Activated gamma-delta T cell treated with Interleukin-2 at 50 U/mL for 16 hours (primary cell): ENCODE data around the gene PGGHG.
"Not testable (repeated sequence)": the region's sequence is repeated elsewhere in the genome, so short reads cannot be mapped to it uniquely, and the experiment has no call there.

Experiments
- DNase-seq: peaks from one replicate; pipeline ENCODE4 v3.0.0-alpha.2; 2020

PGGHG gene

DNA sequence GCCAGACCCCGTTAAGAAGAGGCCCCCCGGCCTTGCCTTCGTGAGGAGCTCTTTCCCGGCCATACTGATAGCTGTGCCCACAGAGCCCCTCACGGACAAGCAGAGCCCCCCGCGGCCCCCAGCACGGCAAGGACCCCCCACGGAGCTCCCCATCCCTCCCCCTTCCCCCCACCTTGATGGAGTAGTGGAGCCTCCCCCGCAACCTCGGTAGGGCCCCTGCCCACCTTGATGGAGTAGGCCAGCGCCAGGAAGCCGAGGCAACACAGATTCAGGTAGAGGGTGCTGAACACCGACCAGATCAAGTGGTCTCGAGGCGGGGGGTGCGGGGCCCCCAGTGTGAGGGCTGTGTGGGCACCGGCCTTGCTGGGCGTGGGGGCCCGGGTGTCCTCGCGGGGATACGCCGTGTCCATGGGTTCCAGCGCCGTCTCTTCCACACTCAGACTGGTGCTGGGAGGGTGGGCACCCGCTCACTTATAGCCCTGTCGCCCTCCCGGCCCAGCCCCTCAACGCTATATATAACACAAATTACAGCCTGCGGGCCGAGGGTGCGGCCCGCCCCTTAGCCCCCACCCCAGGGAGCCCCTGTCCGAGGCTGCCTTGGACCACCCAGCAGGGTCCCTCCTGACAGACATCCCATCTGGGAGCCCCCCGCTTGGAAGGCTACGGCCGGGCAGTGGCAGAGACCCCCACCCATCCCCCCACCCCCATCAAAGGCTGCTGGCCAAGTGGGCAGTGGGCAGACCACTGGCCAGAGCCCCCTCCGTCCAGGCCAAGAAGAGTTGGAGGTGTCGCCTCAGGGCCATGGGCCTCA, 10.4 kb downstream of the PGGHG start, which contains the start of gene IFITM5:
TSS of gene IFITM5 (minus strand) at position 446 of the 811 bp plus-strand sequence. CDS start at position 410, 36 bp downstream.
- DNase-seq, result no peak

DNA sequence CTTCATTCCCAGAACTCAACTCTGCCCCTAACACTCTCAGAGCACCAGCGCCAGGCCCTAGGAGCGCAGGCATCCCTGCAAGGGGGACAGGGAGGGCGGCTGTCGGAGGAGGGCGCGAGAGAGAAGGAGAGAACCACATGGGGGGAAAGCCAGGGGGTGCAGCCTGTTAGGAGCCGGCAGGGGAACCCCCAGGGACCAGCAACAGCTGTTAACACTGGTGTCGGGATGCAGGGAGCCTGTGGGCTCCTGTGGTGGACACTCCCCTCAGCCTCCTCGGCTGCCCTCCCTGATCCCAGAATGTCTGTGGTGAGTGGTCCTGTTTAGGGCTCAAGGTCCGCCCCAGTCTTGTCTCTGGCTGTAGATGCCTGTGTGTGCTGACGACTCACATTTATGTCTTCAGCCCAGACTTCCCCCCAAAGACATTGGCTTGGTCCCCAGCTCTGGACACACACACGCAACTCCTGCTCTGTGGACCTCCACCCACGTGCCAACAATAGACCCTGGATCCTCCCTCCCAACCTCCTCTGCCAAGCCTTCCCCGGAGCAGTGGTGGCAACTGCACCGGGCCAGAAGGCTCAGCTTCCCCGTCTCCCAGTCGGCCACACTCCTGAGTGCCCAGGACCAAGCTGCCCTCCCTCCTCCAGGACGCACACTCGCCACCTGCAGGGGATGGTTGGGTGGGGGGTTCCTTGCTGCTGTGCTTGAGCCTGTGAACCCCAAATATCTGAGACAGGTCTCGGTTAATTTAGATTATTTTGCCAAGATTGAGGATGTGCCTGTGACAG, 11.2 kb downstream of the PGGHG start:
- no peak for DNase-seq

- no peak for DNase-seq
These were observed 14.4 kb downstream of the PGGHG start for GRCh38 chr11:303363-303762.

DNA sequence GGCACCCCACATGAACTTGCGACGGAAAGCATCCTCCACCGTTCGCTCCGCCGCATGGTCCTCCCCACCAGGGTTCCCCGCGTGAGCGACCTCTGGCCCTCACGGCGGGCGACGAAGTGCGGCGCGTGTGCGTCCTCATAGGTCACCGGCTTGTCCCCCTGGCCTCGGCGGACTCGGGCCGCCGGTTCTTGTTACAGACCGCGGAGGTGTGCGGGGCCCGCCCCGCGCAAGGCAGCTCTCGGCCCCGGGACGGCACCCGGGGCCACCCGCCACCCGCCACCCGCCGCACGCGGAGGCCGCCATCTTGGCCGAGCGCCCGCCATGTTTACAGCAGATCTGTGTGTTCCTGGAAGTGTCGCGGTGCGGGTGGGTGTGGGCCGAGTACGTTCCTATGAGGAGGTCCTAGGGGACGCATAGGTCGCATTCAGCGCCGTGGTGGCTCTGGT, 15.2 kb downstream of the PGGHG start:
- no peak for DNase-seq

DNA sequence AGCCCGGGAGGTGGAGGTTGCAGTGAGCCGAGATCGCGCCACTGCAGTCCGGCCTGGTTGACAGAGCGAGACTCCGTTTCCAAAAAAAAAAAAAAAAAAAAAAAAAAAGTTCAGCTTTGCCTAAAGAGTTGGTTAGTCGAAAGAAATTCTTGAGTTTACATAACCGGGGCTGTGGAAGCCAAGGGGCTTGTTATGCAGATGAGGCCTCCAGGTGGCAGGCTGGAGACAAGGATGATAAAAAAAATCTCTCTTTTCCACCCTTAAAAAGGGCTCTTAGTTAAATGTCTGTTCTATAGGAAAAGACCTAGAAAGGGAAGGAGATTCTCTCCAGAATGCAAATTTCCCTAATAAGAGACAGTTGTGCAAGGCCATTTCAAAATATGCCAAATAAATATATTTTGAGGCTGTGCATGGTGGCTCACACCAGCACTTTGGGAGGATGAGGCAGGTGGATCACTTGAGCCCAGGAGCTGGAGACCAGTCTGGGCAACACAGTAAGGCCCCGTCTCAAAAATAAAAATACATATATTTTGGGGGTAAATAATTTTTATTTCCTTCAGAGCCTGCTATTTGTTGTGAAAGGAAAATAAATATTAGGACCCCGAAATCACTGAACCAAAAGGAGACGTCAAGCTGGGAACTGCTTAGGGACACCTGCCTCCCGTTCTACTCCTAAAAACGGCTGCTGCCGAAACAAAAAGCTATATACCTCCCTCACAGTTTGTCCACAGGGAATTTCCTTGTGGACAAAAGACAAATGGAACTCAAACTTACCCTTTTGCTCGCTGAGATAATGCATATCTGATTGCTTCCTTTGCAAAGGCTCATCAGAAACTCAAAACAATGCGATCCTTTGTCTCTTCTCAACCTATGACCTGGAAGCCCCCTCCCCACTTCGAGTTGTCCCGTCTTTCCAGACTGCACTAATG, 16.3 kb downstream of the PGGHG start:
- peak; percentile 64 for DNase-seq

- no peak for DNase-seq
These were observed 16.9 kb downstream of the PGGHG start for GRCh38 chr11:305844-306211.

DNA sequence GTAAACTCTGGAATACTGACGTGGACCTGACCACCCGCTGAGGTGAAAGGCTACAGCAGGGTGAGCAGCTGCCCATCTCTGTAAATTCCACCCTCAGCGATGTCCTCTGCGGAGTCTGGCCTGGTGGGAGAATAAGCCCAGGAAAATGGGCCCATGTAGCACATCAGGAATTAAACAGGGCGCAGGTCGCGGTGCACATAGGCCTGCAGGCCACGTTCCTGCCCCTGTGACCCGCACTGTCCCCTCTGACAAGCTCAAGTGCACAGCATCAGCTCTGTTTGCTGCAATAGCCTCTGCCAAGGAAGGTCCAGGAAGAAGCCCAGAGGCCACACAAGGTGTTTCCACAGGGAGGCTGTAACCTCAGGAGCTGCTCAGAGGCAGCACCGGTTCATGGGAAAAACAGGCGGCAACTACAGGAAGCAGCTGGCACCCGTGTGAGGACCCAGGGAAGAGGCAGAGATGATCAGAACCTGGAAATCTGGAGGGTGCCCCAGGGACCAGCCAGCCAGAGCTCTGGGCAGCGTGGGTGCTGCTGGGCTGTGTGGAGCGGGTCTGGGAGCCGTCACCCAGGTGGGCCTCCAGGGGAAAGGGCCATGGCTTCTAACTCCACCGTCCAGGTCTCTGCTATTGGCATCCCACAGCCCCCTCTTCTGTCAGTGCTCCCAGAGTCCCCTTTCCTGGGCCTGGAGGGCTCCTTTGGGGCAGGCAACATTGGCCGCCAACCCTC, 17.9 kb downstream of the PGGHG start:
- DNase-seq, result no peak

DNA sequence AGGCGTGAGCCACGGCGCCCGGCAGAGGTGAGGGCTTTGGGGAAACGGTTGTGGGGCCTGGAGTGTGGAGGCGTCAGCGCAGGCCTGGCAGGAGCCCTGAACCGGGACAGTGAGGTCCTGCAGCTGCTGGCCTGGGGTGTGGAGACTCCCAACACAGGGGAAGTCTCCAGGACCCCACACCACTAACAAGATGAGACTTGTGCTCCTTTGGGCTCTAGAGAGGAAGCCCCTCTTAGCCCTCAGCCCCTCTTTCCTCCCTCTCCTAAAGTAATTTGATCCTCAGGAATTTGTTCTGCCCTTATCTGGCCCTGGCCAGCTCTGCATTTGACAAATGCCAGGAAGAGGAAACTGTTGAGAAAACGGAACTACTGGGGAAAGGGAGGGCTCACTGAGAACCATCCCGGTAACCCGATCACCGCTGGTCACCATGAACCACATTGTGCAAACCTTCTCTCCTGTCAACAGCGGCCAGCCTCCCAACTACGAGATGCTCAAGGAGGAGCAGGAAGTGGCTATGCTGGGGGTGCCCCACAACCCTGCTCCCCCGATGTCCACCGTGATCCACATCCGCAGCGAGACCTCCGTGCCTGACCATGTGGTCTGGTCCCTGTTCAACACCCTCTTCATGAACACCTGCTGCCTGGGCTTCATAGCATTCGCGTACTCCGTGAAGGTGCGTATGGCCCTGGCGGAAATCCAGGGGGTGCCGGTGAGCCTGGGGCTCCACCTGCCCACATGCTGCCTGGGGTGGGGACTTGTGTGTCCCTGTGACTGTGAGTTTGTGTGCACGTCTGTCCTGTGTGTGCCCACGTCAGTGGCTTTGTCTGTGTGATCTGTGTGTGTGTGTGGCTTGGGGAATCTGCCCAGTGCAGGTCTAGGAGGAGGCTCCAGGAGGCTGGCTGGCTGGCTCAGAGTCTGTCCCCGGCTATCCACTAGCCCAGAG, 19.1 kb downstream of the PGGHG start, which contains the start of gene IFITM2:
TSS of gene IFITM2 (plus strand) at position 51 of the 943 bp plus-strand sequence. CDS start at position 428, 377 bp downstream.
- DNase-seq, result peak; percentile 38

GRCh38 chr11:308740-309665, 20.1 kb downstream of the PGGHG start:
- peak; percentile 38 for DNase-seq

DNA sequence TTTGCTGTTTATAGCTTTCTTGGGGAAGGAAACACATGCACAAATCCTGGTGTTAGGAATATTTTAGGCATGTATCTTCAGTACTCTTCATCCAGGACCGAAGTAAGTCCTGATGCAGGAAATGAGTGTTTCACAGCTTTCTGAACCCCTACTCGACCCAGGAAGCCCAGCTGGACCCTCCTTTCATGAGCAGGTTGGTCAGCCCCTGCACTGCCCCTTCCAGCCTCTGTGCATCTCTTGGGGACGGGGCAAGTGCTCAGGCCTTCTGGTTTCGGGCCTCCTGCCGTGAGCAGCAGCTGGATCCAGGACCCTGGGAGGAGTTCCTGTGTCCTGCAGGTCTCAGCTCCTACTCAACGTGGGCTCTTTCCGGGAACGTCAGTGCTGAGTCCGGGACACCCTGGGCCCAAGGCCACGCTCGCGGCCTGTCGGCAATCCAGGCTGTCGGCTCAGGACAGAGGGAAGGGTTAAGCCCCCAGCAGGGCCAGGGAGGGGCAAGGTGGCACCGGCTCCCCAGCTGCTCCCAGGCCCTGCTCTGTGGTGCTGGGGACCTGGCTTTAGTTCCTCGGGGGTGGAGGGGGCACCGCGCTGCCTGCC, 21.1 kb downstream of the PGGHG start:
- not testable (repeated sequence) for DNase-seq

DNA sequence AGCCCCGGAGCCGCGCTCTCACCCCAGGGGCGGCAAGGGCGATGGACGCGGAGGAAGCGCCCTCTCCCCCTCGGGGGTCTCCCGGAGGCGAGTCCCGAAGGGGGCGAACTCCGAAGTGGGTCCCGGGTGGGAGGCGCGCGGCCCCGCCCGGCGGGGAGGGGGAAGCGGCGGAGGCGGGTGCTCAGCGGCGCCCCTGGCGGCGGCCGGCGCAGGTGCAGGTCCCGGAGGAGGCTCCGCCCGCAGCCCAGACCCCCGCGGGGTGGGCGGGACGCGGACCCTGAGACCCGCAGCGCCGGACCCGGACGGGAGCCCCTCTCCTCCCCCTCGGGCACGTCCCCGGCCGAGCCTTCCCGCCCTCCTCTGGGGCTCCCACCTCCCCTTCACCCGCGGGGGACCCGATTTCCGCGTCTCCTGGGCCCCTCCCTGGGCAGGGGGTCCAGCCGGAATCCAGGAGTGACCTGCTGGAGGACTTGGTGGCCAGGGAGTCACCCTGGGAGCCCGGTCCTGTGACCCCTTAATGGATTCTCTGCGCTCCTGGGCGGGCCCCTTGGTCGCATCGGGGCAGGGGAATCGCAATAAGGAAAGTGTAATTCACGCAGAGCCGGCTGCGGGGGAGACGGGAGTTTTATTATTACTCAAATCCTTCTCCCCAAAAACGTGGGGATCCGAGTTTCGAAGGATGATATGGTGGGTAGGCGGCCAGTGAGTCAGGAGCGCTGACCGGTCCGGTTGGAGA, 22.3 kb downstream of the PGGHG start:
- DNase-seq, result not testable (repeated sequence)

DNA sequence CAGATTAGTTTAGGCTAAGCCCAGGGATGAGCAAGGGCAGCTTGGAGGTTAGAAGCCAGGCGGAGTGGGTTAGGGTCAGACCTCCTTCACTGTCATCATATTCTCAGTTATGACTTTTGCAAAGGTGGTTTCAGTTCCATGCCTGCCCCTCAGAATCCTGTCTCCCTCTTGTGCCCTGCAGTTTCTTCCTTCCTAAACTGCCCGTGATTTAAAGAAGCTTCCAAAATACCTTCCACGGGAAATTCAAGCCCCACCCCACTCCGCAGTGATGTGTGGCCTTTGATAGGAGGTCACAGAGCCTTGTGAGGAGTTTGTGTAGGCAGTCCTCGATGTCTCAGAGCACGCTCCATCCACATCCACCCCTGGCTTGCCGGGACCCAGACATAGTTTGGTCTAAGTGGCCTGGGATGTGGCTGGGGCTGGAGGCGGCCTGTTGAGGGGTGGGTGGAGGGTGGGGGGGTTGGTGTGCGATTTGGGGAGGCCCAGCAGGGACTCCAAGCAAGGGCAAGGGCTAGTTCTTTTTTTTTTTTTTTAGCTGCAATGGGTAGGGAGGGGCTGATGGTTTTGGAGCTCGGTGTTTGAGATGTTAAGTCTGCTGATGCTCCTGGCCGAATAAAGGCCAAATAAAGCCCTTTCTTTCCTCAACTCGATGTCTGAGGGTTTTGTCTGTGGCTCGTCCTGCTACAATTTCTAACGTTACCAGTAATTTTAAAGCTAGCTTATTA, 23.3 kb downstream of the PGGHG start:
- no peak for DNase-seq

DNA sequence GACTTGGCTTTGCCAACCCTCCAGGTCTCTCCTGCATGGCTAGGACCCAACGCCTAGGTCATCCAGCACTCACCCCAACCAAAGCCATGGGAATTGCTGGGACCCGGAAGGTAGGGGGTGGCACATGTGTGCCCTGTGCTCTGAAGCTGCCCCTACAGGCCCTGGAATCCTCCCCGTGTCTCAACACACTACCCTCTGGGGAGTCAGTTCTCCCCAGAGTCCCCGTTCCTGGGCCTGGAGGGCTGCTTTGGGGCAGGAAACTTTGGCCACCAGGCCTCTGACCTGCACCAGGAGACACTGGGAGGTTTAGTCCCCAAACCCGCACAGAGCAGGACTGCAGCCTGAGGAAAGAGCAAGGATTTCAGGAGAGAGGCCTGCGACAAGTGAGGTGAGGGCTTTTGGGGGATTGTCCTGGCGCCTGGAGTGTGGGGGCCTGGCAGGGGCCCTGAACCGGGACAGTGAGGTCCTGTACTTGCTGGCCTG, 24.4 kb downstream of the PGGHG start:
- no peak for DNase-seq

- DNase-seq, result peak; percentile 60
These were observed 25.0 kb downstream of the PGGHG start, which contains the start of gene IFITM1 for GRCh38 chr11:313787-314553. TSS of gene IFITM1 (plus strand) at chr11:314040. CDS start at chr11:314171, 131 bp downstream.

DNA sequence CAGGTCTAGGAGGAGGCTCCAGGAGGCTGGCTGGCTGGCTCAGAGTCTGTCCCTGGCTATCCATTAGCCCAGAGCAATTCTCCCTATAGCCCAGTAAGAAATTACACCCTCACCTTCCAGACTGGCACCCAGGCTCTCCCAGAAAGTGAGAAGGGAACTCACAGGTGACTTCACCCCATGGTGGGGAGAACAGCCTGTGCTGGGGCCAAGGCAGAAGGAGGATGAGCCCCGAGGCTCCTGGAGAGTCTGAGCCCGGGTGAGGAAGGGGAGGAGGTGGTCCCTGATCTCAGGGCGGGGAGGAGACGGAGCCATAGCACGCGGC, 25.6 kb downstream of the PGGHG start:
- DNase-seq, result not testable (repeated sequence)

- DNase-seq, result no peak
These were observed 26.1 kb downstream of the PGGHG start for GRCh38 chr11:315051-315481.

GRCh38 chr11:315516-315994, 26.6 kb downstream of the PGGHG start:
- no peak for DNase-seq
